H7 (cell line): Measurements from ENCODE around the gene CHTF8. TPM values are rescaled to one million over a fixed set of nuclear protein-coding genes. Genes with fewer than 3 reads are reported as not detected.

Experiments used
- total RNA-seq: library from RNA; depleted of rRNA; stranded (reverse); fragments of >200 nt; shearing (Covaris generic); gene quantifications from 2 replicates; pipeline ENCODE4 v1.2.3, GENCODE V29; 2014; rRNA removed

Gene CHTF8
- total RNA-seq, 1 experiment from 2014 or later = 98.1 TPM

Other genes starting within 250 kb of the CHTF8 start
- 6.0 and 16.3 TPM in 2 replicates for gene HAS3, start 26.9 kb downstream of the CHTF8 start, total RNA-seq
- 20.0 and 27.7 TPM in 2 replicates for gene UTP4, start 61 bp upstream of the CHTF8 start, total RNA-seq
- gene SNTB2, start 54.6 kb upstream of the CHTF8 start, total RNA-seq = 7.9 and 13.1 TPM in 2 replicates
- 28.2 and 33.2 TPM in 2 replicates for gene VPS4A, start 178.8 kb upstream of the CHTF8 start, total RNA-seq
- gene PDF, start 198.0 kb upstream of the CHTF8 start, total RNA-seq = 23.9 and 25.3 TPM in 2 replicates
- gene COG8, start 207.0 kb upstream of the CHTF8 start, total RNA-seq = 63.1 and 71.0 TPM in 2 replicates
- gene NIP7, start 207.2 kb upstream of the CHTF8 start, total RNA-seq = 30.7 and 31.0 TPM in 2 replicates
- gene TMED6, start 219.2 kb upstream of the CHTF8 start, total RNA-seq = 0.52 TPM in 1 of 2 replicates, not detected in the other